Natural killer cell (primary cell): Measurements from ENCODE around the gene OTUD4. TPM values are rescaled to one million over a fixed set of nuclear protein-coding genes. Genes with fewer than 3 reads are reported as not detected.

Experiments
- ATAC-seq, 3 donors: fragments of 150-1000 bp in 2 of 3; fragments of 200-7000 bp in 1 of 3; cut with Tn5 transposase; 1 replicate in 1 of 3; 2 replicates in 2 of 3; pipeline ENCODE4 v1.10.0; 2021; ENCODE audit warnings: mild to moderate bottlenecking in 2 of 3, moderate library complexity in 2 of 3
- DNase-seq, 2 donors: peaks; one replicate each; pipeline versions ENCODE4 v3.0.0 to v3.0.0-alpha.2; 2013 to 2021; ENCODE audit warnings: mixed read lengths in 1 of 2
- H3K27ac ChIP-seq: one replicate; pipeline ENCODE4 v1.5.1; 2013; ENCODE audit warnings: mild to moderate bottlenecking, low read length
- H3K27me3 ChIP-seq: one replicate; pipeline ENCODE4 v1.6.1; 2013; ENCODE audit warnings: low read length; ENCODE audit not compliant: control insufficient read depth, insufficient read depth
- H3K36me3 ChIP-seq: one replicate; pipeline ENCODE4 v1.6.1; 2013; ENCODE audit warnings: low read length; ENCODE audit not compliant: control insufficient read depth, insufficient read depth
- H3K4me1 ChIP-seq: one replicate; pipeline ENCODE4 v1.6.1; 2013; ENCODE audit warnings: low read length; ENCODE audit not compliant: control insufficient read depth, insufficient read depth
- H3K4me3 ChIP-seq: one replicate; pipeline ENCODE4 v1.5.1; 2013; ENCODE audit warnings: low read length
- H3K9me3 ChIP-seq: one replicate; pipeline ENCODE4 v1.6.1; 2013; ENCODE audit warnings: low read length; ENCODE audit not compliant: control insufficient read depth, insufficient read depth
- H3K27ac Mint-ChIP-seq, 2 donors: one replicate each; pipeline ENCODE4 v1.8.0; 2022; ENCODE audit warnings: mild to moderate bottlenecking in 2 of 2, mixed read lengths in 2 of 2, moderate library complexity in 1 of 2
- H3K27me3 Mint-ChIP-seq, 2 donors: one replicate each; pipeline ENCODE4 v1.8.0; 2022; ENCODE audit warnings: low read depth in 2 of 2, mixed read lengths in 2 of 2
- H3K36me3 Mint-ChIP-seq: one replicate; pipeline ENCODE4 v1.8.0; 2022; ENCODE audit warnings: mixed read lengths
- H3K4me1 Mint-ChIP-seq, 2 donors: one replicate each; pipeline ENCODE4 v1.8.0; 2022; ENCODE audit warnings: mixed read lengths in 2 of 2
- H3K4me3 Mint-ChIP-seq: one replicate; pipeline ENCODE4 v1.8.0; 2022; ENCODE audit warnings: mild to moderate bottlenecking, moderate library complexity, mixed read lengths
- H3K9me3 Mint-ChIP-seq, 2 donors: one replicate each; pipeline ENCODE4 v1.8.0; 2022; ENCODE audit warnings: mixed read lengths in 2 of 2
- WGBS: methylation state at CpG from one replicate; pipeline ENCODE4 v1.1.7; 2013; ENCODE audit warnings: missing lambda C conversion rate; ENCODE audit not compliant: insufficient coverage; 5-methylcytosine and 5-hydroxymethylcytosine counted together
- intact Hi-C: fragments of 100-400 bp; cut with micrococcal nuclease; formaldehyde crosslinking; loops from one replicate; pipeline ENCODE4 v1.14.2; 2022
- total RNA-seq, 4 donors: library from RNA; stranded (reverse); fragments of 120-200 nt in 1 of 4; gene quantifications; one replicate each; pipeline versions ENCODE4 v1.2.3 to v1.2.4, GENCODE V29; 2013 to 2022
- TF ChIP-seq, protein P1 (sequence below): fragments of 200-600 bp; IDR thresholded peaks from one replicate; pipeline ENCODE4 v1.8.0; 2022; ENCODE audit warnings: antibody characterized with exemption

Gene OTUD4
- total RNA-seq, 3 donors from 2014 or later (not counting 1 experiment from before 2014, with no cell fraction given): 60.0 to 73.3 (median 71.6) TPM

DNA sequence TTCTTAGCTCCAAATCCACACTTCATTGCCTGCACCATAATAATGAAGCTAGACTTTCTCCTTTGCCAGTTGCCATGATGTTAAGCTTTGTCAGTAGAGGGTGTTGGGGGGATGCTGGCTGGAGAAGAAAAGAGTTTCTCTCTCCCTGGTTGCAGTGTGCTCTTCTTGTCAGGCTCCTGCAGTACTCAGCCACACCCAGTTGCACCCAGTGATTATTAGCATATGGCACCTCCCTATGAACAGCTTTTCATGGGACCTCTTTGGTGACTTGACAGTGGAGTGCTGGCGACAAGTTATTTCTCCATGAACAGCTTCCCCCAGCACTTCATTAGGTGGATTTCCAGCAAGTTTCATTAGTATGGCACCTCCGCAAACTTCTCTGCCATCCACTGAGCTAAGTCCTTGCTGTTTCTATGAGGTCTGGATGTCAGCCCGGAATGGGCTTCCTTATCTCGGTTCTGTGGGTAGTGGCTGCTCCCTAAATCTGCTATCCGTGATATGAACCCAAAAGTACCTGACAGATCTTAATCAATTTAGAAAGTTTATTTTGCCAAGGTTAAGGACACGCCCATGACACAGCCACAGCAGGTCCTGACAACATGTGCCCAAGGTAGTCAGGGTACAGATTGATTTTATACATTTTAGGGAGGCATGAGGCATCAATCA, 18.8 kb upstream of the OTUD4 start:
- intact Hi-C loops: no loop called here
- H3K27ac Mint-ChIP-seq: no peak overlapping the region
- H3K36me3 ChIP-seq: no peaks in the 10 kb centered on the region
- no peaks in the 10 kb centered on the region for H3K27me3 ChIP-seq
- H3K27ac ChIP-seq: no peak overlapping the region
- H3K9me3 Mint-ChIP-seq: no peaks in the 10 kb centered on the region
- no peak for DNase-seq
- H3K4me1 Mint-ChIP-seq: no peaks in the 10 kb centered on the region
- TF ChIP-seq, protein P1, sequence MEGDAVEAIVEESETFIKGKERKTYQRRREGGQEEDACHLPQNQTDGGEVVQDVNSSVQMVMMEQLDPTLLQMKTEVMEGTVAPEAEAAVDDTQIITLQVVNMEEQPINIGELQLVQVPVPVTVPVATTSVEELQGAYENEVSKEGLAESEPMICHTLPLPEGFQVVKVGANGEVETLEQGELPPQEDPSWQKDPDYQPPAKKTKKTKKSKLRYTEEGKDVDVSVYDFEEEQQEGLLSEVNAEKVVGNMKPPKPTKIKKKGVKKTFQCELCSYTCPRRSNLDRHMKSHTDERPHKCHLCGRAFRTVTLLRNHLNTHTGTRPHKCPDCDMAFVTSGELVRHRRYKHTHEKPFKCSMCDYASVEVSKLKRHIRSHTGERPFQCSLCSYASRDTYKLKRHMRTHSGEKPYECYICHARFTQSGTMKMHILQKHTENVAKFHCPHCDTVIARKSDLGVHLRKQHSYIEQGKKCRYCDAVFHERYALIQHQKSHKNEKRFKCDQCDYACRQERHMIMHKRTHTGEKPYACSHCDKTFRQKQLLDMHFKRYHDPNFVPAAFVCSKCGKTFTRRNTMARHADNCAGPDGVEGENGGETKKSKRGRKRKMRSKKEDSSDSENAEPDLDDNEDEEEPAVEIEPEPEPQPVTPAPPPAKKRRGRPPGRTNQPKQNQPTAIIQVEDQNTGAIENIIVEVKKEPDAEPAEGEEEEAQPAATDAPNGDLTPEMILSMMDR: no peak
- ATAC-seq: no peak
- no peaks in the 10 kb centered on the region for H3K36me3 Mint-ChIP-seq
- peaks cover 10 to 12% of the 10 kb centered on the region in 2 donors for H3K27me3 Mint-ChIP-seq
- H3K4me1 ChIP-seq: no peaks in the 10 kb centered on the region
- no peak overlapping the region for H3K4me3 ChIP-seq
- H3K9me3 ChIP-seq: no peaks in the 10 kb centered on the region
- WGBS: 94% methylated on average over 6 of the region's 6 CpGs
- no peak overlapping the region for H3K4me3 Mint-ChIP-seq

DNA sequence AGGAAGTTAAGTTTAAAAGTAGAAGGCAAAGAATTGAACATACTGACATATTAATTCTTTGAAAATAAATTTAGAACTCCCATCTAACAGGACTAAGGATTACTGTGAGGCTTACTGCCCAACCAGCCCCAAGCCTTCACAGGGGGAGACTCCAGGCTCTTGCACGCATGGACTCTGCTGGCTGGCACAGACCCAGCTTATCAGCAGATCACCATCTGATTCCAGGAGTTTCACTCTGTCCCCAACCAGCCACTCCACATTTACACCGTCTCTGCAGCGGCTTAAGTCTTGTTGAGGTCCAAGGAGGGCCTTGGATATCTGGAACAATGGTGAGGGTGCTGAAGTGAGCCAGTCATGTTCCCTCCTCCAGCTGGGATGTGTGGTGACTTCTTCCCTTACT, 16.4 kb upstream of the OTUD4 start:
- TF ChIP-seq, protein P1: no peak
- Histone ChIP-seq H3K4me3 (no peak overlapping the region), H3K4me1 (no peaks in the 10 kb centered on the region), H3K36me3 (no peaks in the 10 kb centered on the region), H3K9me3 (no peaks in the 10 kb centered on the region), H3K27me3 (no peaks in the 10 kb centered on the region), H3K27ac (no peak overlapping the region)
- H3K27me3 Mint-ChIP-seq: peaks cover 10 to 13% of the 10 kb centered on the region in 2 donors
- DNase-seq: no peak
- no peak overlapping the region for H3K4me3 Mint-ChIP-seq
- no peak overlapping the region for H3K27ac Mint-ChIP-seq
- no peak for ATAC-seq
- H3K36me3 Mint-ChIP-seq: no peaks in the 10 kb centered on the region
- no peaks in the 10 kb centered on the region for H3K4me1 Mint-ChIP-seq
- intact Hi-C loops: no loop called here
- no peaks in the 10 kb centered on the region for H3K9me3 Mint-ChIP-seq
- 83% methylated on average over 1 of the region's 3 CpGs for WGBS

DNA sequence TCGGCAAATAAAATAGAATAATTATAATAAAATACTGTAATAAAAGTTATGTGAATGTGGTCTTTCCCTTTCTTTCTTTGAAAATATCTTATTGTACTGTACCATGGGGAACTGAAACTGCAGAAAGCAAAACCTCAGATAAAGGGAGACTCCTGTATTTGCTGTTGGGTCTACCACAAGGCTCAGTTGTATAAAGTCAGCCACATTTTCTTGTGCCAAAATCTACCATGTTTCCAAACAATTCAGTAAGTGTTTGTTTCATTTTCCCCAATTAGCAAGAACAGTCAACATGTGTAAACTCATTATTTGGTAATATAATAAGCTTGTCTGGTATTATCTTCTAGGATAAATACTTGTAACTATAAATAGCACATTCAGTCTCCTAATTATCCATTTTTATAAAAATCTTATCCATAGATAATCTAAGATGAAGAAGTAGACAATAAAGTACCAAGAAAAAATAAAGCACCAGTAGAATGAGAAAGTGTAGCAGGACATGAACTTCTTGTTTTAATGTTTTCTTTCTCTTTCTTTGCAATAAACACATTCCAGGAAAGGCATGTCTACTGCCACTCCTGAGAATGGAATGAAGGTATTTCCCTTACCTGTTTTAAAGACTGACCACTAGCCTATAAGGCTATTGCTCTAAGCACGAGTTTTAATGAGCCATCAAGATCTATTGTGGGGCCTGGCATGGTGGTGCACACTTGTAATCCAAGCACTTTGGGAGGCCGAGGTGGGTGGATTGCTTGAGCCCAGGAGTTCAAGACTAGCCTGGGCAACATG, 15.0 kb upstream of the OTUD4 start:
- no peak overlapping the region for H3K27ac ChIP-seq
- Mint-ChIP-seq H3K27me3 (peaks cover 10 to 13% of the 10 kb centered on the region in 2 donors), H3K4me1 (no peaks in the 10 kb centered on the region), H3K36me3 (no peaks in the 10 kb centered on the region), H3K4me3 (no peak overlapping the region), H3K27ac (no peak overlapping the region), H3K9me3 (no peaks in the 10 kb centered on the region)
- no peak overlapping the region for H3K4me3 ChIP-seq
- H3K4me1 ChIP-seq: no peaks in the 10 kb centered on the region
- 84% methylated on average over 2 of the region's 3 CpGs for WGBS
- intact Hi-C loops: no loop called here
- TF ChIP-seq, protein P1: no peak
- ATAC-seq (no peak), DNase-seq (no peak)
- H3K36me3 ChIP-seq: no peaks in the 10 kb centered on the region
- no peaks in the 10 kb centered on the region for H3K9me3 ChIP-seq
- H3K27me3 ChIP-seq: no peaks in the 10 kb centered on the region
